K562 (cell line): ENCODE results near the gene KLHL29. TPM values are rescaled to one million over a fixed set of nuclear protein-coding genes. Genes with fewer than 3 reads are reported as not detected.

ENCODE experiments used
- ATAC-seq: fragments of 200-7000 bp; cut with Tn5 transposase; 3 replicates; pipeline ENCODE4 v1.9.1; 2020; ENCODE audit warnings: moderate library complexity
- BruUV-seq: library from RNA; stranded (reverse); fragments of 400-500 nt; replicated peaks from 2 replicates; lab custom pipeline; 2021; lab: Mats Ljungman, UMichigan
- CTCF ChIA-PET: fragments of 300-600 bp; formaldehyde crosslinking; extraction: SDS; loops from one replicate; lab custom pipeline; 2021; ENCODE audit warnings: low intra/inter-chr PET ratio; lab: Yijun Ruan, JAX
- POLR2A ChIA-PET: fragments of 300-600, 350-650 bp; sonication (Branson Sonifier 250); formaldehyde crosslinking; extraction: SDS; loops from one replicate; lab custom pipeline; 2021; ENCODE audit warnings: antibody characterized with exemption, inconsistent platforms; lab: Yijun Ruan, JAX
- DNase-seq, 4 experiments: peaks; one replicate each; pipeline versions ENCODE4 v3.0.0 to v3.0.0-alpha.2; 2011 to 2018; ENCODE audit warnings: low spot score in 3 of 4, mixed read lengths in 3 of 4; ENCODE audit errors: extremely low read depth in 1 of 4
- FAIRE-seq: peaks from 2 replicates; lab custom pipeline; 2011; peaks lifted over from hg19 to GRCh38; lab: Jason Lieb, UNC
- H2AFZ ChIP-seq: 2 replicates; pipeline ENCODE4 v1.6.0; 2011; ENCODE audit warnings: low read depth, low read length, control low read depth, inconsistent platforms
- H3K27ac ChIP-seq: fragments of 200-600 bp; 3 replicates; pipeline ENCODE4 v1.8.0; 2011; ENCODE audit warnings: low read depth, mild to moderate bottlenecking, control low read depth, inconsistent platforms, low read length, moderate library complexity, mixed read lengths; ENCODE audit errors: extremely low read depth
- H3K27me3 ChIP-seq, 2 experiments: fragments of 300-600 bp in 1 of 2; 2 replicates in 1 of 2; 3 replicates in 1 of 2; pipeline versions ENCODE4 v1.6.0 to v1.8.0; 2011; ENCODE audit warnings: inconsistent platforms in 2 of 2, low read length in 2 of 2, mild to moderate bottlenecking in 1 of 2, mixed read lengths in 1 of 2, moderate library complexity in 1 of 2; ENCODE audit not compliant: control insufficient read depth in 2 of 2, insufficient read depth in 2 of 2
- H3K36me3 ChIP-seq: fragments of 300-600 bp; 3 replicates; pipeline ENCODE4 v1.8.0; 2011; ENCODE audit warnings: mild to moderate bottlenecking, low read length, inconsistent platforms; ENCODE audit not compliant: control insufficient read depth, insufficient read depth
- H3K4me1 ChIP-seq, 2 experiments: fragments of 200-600 bp in 1 of 2; replicated peaks in 1 of 2; 2 replicates in 1 of 2; 3 replicates in 1 of 2; pipeline versions ENCODE4 v1.5.1 to v1.8.0; 2011; ENCODE audit warnings: inconsistent platforms in 2 of 2, low read length in 2 of 2, mild to moderate bottlenecking in 1 of 2, mixed read lengths in 1 of 2, moderate library complexity in 1 of 2; ENCODE audit not compliant: control insufficient read depth in 2 of 2, insufficient read depth in 2 of 2
- H3K4me2 ChIP-seq: 2 replicates; pipeline ENCODE4 v1.6.1; 2011; ENCODE audit warnings: low read length, control low read depth, inconsistent platforms, mixed read lengths; ENCODE audit not compliant: insufficient read depth
- H3K4me3 ChIP-seq: fragments of 200-600 bp; sonication (generic), shearing (Covaris generic); 2 replicates; pipeline ENCODE4 v1.5.1; 2016; ENCODE audit warnings: control low read depth, inconsistent platforms
- H3K79me2 ChIP-seq: fragments of 200-600 bp; 3 replicates; pipeline ENCODE4 v1.8.0; 2011; ENCODE audit warnings: low read length, inconsistent platforms; ENCODE audit not compliant: control insufficient read depth, insufficient read depth
- H3K9ac ChIP-seq, 2 experiments: 2 replicates each; pipeline versions ENCODE4 v1.6.0 to v1.6.1; 2011; ENCODE audit warnings: low read depth in 2 of 2, low read length in 2 of 2, control low read depth in 1 of 2, inconsistent platforms in 1 of 2, mild to moderate bottlenecking in 1 of 2, mixed read lengths in 1 of 2; ENCODE audit not compliant: insufficient read depth in 1 of 2
- H3K9me1 ChIP-seq: one replicate; pipeline ENCODE4 v1.6.0; 2011; ENCODE audit warnings: inconsistent platforms, mild to moderate bottlenecking, low read length, moderate library complexity; ENCODE audit not compliant: control insufficient read depth, insufficient read depth
- H3K9me3 ChIP-seq: replicated peaks from 2 replicates; pipeline ENCODE4 v1.5.1; 2011; ENCODE audit warnings: low read depth, low read length, inconsistent platforms; ENCODE audit not compliant: control insufficient read depth, insufficient read depth
- H4K20me1 ChIP-seq: replicated peaks from 2 replicates; pipeline ENCODE4 v1.6.1; 2011; ENCODE audit warnings: low read length, inconsistent platforms, mixed read lengths; ENCODE audit not compliant: control insufficient read depth, insufficient read depth
- BRCA1 ChIP-seq, 2 experiments: fragments of 450-650 bp in 1 of 2; sonication (generic) in 1 of 2; formaldehyde crosslinking in 1 of 2; IDR thresholded peaks; 2 replicates each; pipeline versions ENCODE4 v1.5.0 to v1.6.1; 2017 to 2020; ENCODE audit warnings: mild to moderate bottlenecking in 1 of 2, missing genetic modification reagents in 1 of 2
- CCAR2 ChIP-seq: fragments of 200-400 bp; formaldehyde crosslinking; IDR thresholded peaks from 2 replicates; pipeline ENCODE4 v1.6.1; 2017; ENCODE audit warnings: mild to moderate bottlenecking, low read depth, low read length
- EGR1 ChIP-seq: fragments of 450-650 bp; conservative IDR thresholded peaks from 2 replicates; pipeline ENCODE4 v1.6.1; 2017; ENCODE audit warnings: mild to moderate bottlenecking
- HDAC2 ChIP-seq: fragments of 450-650 bp; IDR thresholded peaks from 2 replicates; pipeline ENCODE4 v1.6.1; 2016; ENCODE audit warnings: mild to moderate bottlenecking
- MEIS2 ChIP-seq: fragments of 450-650 bp; IDR thresholded peaks from 2 replicates; pipeline ENCODE4 v1.6.1; 2014; ENCODE audit warnings: mild to moderate bottlenecking; ENCODE audit not compliant: partially characterized antibody
- MLX ChIP-seq, 2 experiments: fragments of 450-650 bp in 1 of 2; sonication (generic) in 1 of 2; formaldehyde crosslinking; conservative IDR thresholded peaks; 2 replicates each; pipeline versions ENCODE4 v1.4.0 to v1.8.1; 2020 to 2022; ENCODE audit warnings: mild to moderate bottlenecking in 1 of 2, missing genetic modification reagents in 1 of 2
- POLR3G ChIP-seq: IDR thresholded peaks from 2 replicates; pipeline ENCODE4 v1.6.1; 2011; ENCODE audit not compliant: insufficient read length, insufficient replicate concordance; ENCODE audit errors: extremely low read depth
- USF2 ChIP-seq: sonication (generic); formaldehyde crosslinking; IDR thresholded peaks from 2 replicates; pipeline ENCODE4 v1.5.0; 2020; ENCODE audit warnings: missing genetic modification reagents
- ZBTB11 ChIP-seq, 3 experiments: fragments of 200-800 bp in 1 of 3; fragments of 250-450 bp in 1 of 3; fragments of 450-650 bp in 1 of 3; sonication (Bioruptor Pico) in 1 of 3; sonication (Bioruptor generic) in 1 of 3; formaldehyde crosslinking in 1 of 3; IDR thresholded peaks; 2 replicates each; pipeline versions ENCODE4 v1.6.1 to v1.8.0; 2016 to 2022; ENCODE audit warnings: mild to moderate bottlenecking in 2 of 3, missing genetic modification characterization in 2 of 3, missing compliant biosample characterization in 1 of 3, moderate library complexity in 1 of 3
- ZFP30 ChIP-seq: fragments of 250-450 bp; sonication (Bioruptor Pico); IDR thresholded peaks from 2 replicates; pipeline ENCODE4 v1.8.0; 2022; ENCODE audit warnings: moderate library complexity, mild to moderate bottlenecking, inconsistent platforms, borderline replicate concordance
- ZNF253 ChIP-seq: fragments of 250-450 bp; sonication (Bioruptor Pico); conservative IDR thresholded peaks from 2 replicates; pipeline ENCODE4 v1.6.1; 2021; ENCODE audit warnings: mild to moderate bottlenecking
- ZNF639 ChIP-seq, 2 experiments: fragments of 200-800 bp in 1 of 2; sonication (Bioruptor generic) in 1 of 2; sonication (generic) in 1 of 2; formaldehyde crosslinking in 1 of 2; IDR thresholded peaks in 1 of 2; conservative IDR thresholded peaks in 1 of 2; 2 replicates each; pipeline versions ENCODE4 v1.5.0 to v1.6.1; 2016 to 2020; ENCODE audit warnings: missing compliant biosample characterization in 1 of 2, missing genetic modification characterization in 1 of 2, missing genetic modification reagents in 1 of 2
- WGBS: fragments of 100-300 bp; shearing (Covaris generic); methylation state at CpG from one replicate; pipeline ENCODE4 v1.1.6; 2016; ENCODE audit warnings: low coverage, mixed read lengths; ENCODE audit not compliant: insufficient coverage; ENCODE audit errors: missing lambda C conversion rate; 5-methylcytosine and 5-hydroxymethylcytosine counted together
- in situ Hi-C: fragments of 300-500 bp; cut with MboI; formaldehyde crosslinking; loops from 4 replicates; pipeline ENCODE4 v1.15.0; 2018; ENCODE audit warnings: inconsistent platforms, mixed read lengths
- intact Hi-C: fragments of 100-400 bp; cut with micrococcal nuclease; formaldehyde crosslinking; loops from 2 replicates; pipeline ENCODE4 v1.14.2; 2022
- polyA plus RNA-seq, 8 experiments: library from polyadenylated mRNA; depleted of rRNA in 4 of 8; stranded (reverse) in 5 of 8; unstranded in 3 of 8; fragments of >200 nt; fragmentation: Nextera tagmentation in 2 of 8; fragmentation: Illumina TruSeq in 1 of 8; extraction: Ambion mirVana in 2 of 8; extraction: Trizol in 1 of 8; gene quantifications; 2 replicates each; pipeline versions ENCODE4 v1.2.1 to v1.2.3, GENCODE V29; 2011 to 2014; ENCODE audit warnings: inconsistent platforms in 1 of 8, missing spikeins in 1 of 8
- total RNA-seq, 7 experiments: library from RNA; depleted of rRNA in 6 of 7; stranded (reverse); fragments of >200 nt in 6 of 7; fragmentation: Illumina TruSeq in 2 of 7; extraction: Trizol in 2 of 7; gene quantifications; 2 replicates each; pipeline versions ENCODE4 v1.2.1 to v1.2.3, GENCODE V29; 2011 to 2021; ENCODE audit warnings: low replicate concordance in 1 of 7
- TF ChIP-seq, protein P1 (sequence below): fragments of 200-800 bp; sonication (Bioruptor generic); IDR thresholded peaks from 2 replicates; pipeline ENCODE4 v1.6.1; 2017; ENCODE audit warnings: missing genetic modification characterization, missing compliant biosample characterization

Gene KLHL29
- total and polyA plus RNA-seq, 9 of the 15 experiments (the other 6 are each of a cell fraction or from before 2014, with no cell fraction given): 0.03 to 0.31 (median 0.08) TPM; not detected in 1

GRCh38 chr2:23691565-23691964, 306.6 kb downstream of the KLHL29 start:
- H3K4me3 ChIP-seq: no peak overlapping the region
- H3K9me1 ChIP-seq: peaks cover under 1% of the 10 kb centered on the region
- FAIRE-seq (no peak), ATAC-seq (no peak), DNase-seq (no peak)
- in situ Hi-C loops: no loop called here
- H3K9me3 ChIP-seq: no peaks in the 10 kb centered on the region
- H3K36me3 ChIP-seq: no peaks in the 10 kb centered on the region
- WGBS: 71% methylated on average over 17 of the region's 21 CpGs
- H3K9ac ChIP-seq: no peak overlapping the region
- ChIA-PET CTCF (no interaction called here), POLR2A (interaction anchor here (0.7 kb wide), 1 partner anchor 11 kb away, joined by 3 read pairs; no protein-coding TSS in a partner anchor)
- no peak overlapping the region for H3K4me2 ChIP-seq
- intact Hi-C loops: no loop called here
- H3K4me1 ChIP-seq: peaks cover 0 to 23% of the 10 kb centered on the region in 2 experiments; a peak in 2 of 5 replicates
- H3K27ac ChIP-seq: no peak overlapping the region
- no peak overlapping the region for H2AFZ ChIP-seq
- peaks cover 2 to 49% of the 10 kb centered on the region in 2 experiments; a peak in 4 of 5 replicates for H3K27me3 ChIP-seq
- no TSS peak for BruUV-seq
- H4K20me1 ChIP-seq: peaks cover 14% of the 10 kb centered on the region; the same call in 1 of the 2 replicates
- H3K79me2 ChIP-seq: no peaks in the 10 kb centered on the region
- TF ChIP-seq ZNF253 (CRISPR knock-in tag) (no peak), CCAR2 (no peak), ZBTB11 (CRISPR knock-in tag; IDR thresholded peaks at IDR 0.05) (no peak), POLR3G (no peak), HDAC2 (no peak), ZNF639 (CRISPR knock-in tag; conservative IDR thresholded peaks at IDR 0.05 in 1 of 2, IDR thresholded peaks at IDR 0.05 in 1 of 2) (no peak), ZFP30 (CRISPR knock-in tag) (no peak), EGR1 (no peak), MLX (CRISPR knock-in tag; conservative IDR thresholded peaks at IDR 0.05) (no peak), MEIS2 (no peak), BRCA1 (IDR thresholded peaks at IDR 0.05) (no peak), BRCA1 (CRISPR knock-in tag; IDR thresholded peaks at IDR 0.05) (no peak), USF2 (CRISPR knock-in tag) (no peak)
- TF ChIP-seq, protein P1, sequence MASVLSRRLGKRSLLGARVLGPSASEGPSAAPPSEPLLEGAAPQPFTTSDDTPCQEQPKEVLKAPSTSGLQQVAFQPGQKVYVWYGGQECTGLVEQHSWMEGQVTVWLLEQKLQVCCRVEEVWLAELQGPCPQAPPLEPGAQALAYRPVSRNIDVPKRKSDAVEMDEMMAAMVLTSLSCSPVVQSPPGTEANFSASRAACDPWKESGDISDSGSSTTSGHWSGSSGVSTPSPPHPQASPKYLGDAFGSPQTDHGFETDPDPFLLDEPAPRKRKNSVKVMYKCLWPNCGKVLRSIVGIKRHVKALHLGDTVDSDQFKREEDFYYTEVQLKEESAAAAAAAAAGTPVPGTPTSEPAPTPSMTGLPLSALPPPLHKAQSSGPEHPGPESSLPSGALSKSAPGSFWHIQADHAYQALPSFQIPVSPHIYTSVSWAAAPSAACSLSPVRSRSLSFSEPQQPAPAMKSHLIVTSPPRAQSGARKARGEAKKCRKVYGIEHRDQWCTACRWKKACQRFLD: no peak
